ENCODE measurements around the gene PSMG4. TPM values are rescaled to one million over a fixed set of nuclear protein-coding genes. Genes with fewer than 3 reads are reported as not detected.

PSMG4 gene
- total RNA-seq, 1 experiment from 2014 or later = 35.0 TPM

GRCh38 chr6:3283241-3283640, 24.5 kb downstream of the PSMG4 start:
- Histone ChIP-seq H3K79me2 (ENCODE audit: insufficient read depth, low read length) (no peaks in the 10 kb centered on the region), H3K4me1 (ENCODE audit: control insufficient read depth in 1 of 2, insufficient read depth in 2 of 2, low read length in 2 of 2) (no peaks in the 10 kb centered on the region), H3K36me3 (ENCODE audit: control insufficient read depth in 1 of 2, insufficient read depth in 2 of 2, low read length in 2 of 2) (no peaks in the 10 kb centered on the region), H4K20me1 (ENCODE audit: insufficient read depth) (no peaks in the 10 kb centered on the region), H3K9me3 (ENCODE audit: control insufficient read depth in 1 of 2, insufficient read depth in 1 of 2, low read depth in 1 of 2, low read length in 2 of 2) (no peaks in the 10 kb centered on the region), H2AFZ (ENCODE audit: low read depth, low read length, poor library complexity, severe bottlenecking) (no peak overlapping the region), H3K27me3 (ENCODE audit: insufficient read depth, low read length) (no peaks in the 10 kb centered on the region), H3K4me3 (replicated peaks in 1 of 2; ENCODE audit: low read depth in 1 of 2, low read length in 2 of 2) (no peak overlapping the region), H3K9ac (ENCODE audit: low read length) (no peak overlapping the region), H3K9me2 (ENCODE audit: insufficient read depth) (no peaks in the 10 kb centered on the region), H3K27ac (ENCODE audit: low read depth, low read length) (no peak overlapping the region), H3K4me2 (ENCODE audit: low read length) (no peak overlapping the region)
- ChIA-PET POLR2A (no interaction called here), CTCF (no interaction called here), RAD21 (ENCODE audit: low non-redundant PET in 1 of 2, low total read pairs in 2 of 2, uncharacterized antibody in 2 of 2, unreplicated experiment in 2 of 2) (no interaction called here)
- TF ChIP-seq POLR2AphosphoS5 (IDR thresholded peaks at IDR 0.05; ENCODE audit: low read depth, low read length) (no peak), ZFX (IDR thresholded peaks at IDR 0.05) (no peak), ELF1 (IDR thresholded peaks at IDR 0.05; ENCODE audit: borderline replicate concordance, low read depth) (no peak), EGR1 (IDR thresholded peaks at IDR 0.05; ENCODE audit: low read depth) (no peak), FOSL1 (IDR thresholded peaks at IDR 0.05; ENCODE audit: low read depth) (no peak), SP1 (IDR thresholded peaks at IDR 0.05; ENCODE audit: low read depth) (no peak), POLR2A (IDR thresholded peaks at IDR 0.05; ENCODE audit: borderline replicate concordance, extremely low read depth, insufficient read depth, insufficient read length) (no peak), ZBTB33 (IDR thresholded peaks at IDR 0.05; ENCODE audit: extremely low read depth, insufficient replicate concordance, low read length) (no peak), ZNF274 (IDR thresholded peaks at IDR 0.05; ENCODE audit: low read depth, low read length) (no peak), MAX (IDR thresholded peaks at IDR 0.05) (no peak), REST (IDR thresholded peaks at IDR 0.05; ENCODE audit: low read depth) (no peak), SRF (IDR thresholded peaks at IDR 0.05; ENCODE audit: low read depth) (no peak), CTCF (IDR thresholded peaks at IDR 0.05 in 2 of 3, conservative IDR thresholded peaks at IDR 0.05 in 1 of 3; ENCODE audit: borderline replicate concordance in 1 of 3, insufficient read depth in 1 of 3, low read depth in 2 of 3, low read length in 2 of 3) (no peak)
- intact Hi-C loops (cut with micrococcal nuclease) = no loop called here
- BruUV-seq (replicated peaks) = no TSS peak
- DNase-seq (ENCODE audit: low read depth, low spot score) (no peak), ATAC-seq (no peak)
